NCI-H2029 (cell line): ENCODE data around the gene TRAPPC3L.
A peak's percentile ranks its signal among the peaks of the same experiment; 100 is the strongest.
"Not testable (repeated sequence)": the region's sequence is repeated elsewhere in the genome, so short reads cannot be mapped to it uniquely, and the experiment has no call there.

Experiments used
- DNase-seq: peaks from one replicate; lab custom pipeline; 2025; lab: John Stamatoyannopoulos, UW

The TRAPPC3L gene

GRCh38 chr6:116513224-116513875 is 32.1 kb downstream of the TRAPPC3L start:
- DNase-seq: peak; percentile 78

DNA sequence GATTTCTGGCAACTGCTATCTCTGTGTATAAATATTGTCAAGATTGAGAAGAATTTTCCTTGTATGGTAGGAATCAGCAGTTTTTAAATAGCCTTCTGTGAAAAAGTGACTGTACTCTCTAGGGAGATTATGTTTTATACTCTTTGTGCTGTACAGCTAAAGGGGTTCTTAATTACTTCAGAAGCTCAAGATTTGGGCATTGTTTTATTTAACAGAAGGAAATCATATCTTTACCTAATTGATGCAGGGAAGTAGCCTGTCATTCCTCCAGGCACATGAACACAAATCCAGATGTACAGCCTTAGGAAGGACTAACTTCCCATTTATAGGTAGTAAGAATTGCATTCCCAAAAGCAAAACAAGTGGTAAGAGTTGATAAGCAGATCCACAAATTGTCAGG is 32.8 kb downstream of the TRAPPC3L start:
- DNase-seq: no peak

- no peak for DNase-seq
Observed at GRCh38 chr6:116512111-116512559, 33.3 kb downstream of the TRAPPC3L start.

DNA sequence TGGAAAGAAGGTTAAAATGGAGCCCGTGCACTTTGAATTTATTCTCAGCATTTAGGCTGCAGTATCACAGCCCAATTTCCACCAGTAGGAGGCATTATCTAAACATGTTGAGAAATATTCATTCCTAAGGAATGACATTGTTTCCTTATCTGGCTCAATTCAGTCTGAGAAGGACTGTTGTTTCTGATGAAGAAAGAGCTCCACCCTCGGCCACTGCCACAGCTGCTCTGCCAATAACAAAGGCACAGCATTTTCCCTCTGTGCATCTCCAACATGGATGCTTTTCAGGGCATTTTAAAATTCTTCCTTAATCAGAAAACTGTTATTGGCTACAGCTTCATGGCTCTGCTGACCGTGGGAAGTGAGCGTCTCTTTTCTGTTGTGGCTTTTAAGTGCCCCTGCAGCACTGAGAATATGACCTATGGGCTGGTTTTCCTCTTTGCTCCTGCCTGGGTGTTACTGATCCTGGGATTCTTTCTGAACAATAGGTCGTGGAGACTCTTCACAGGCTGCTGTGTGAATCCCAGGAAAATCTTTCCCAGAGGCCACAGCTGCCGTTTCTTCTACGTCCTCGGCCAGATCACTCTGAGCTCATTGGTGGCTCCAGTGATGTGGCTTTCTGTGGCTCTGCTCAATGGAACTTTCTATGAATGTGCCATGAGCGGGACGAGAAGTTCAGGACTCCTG is 33.9 kb downstream of the TRAPPC3L start, which contains the start of gene CALHM5:
CALHM5 (plus strand) TSS at position 216 of the 687 bp plus-strand sequence; CDS start at position 274, 58 bp downstream.
- DNase-seq: no peak

DNA sequence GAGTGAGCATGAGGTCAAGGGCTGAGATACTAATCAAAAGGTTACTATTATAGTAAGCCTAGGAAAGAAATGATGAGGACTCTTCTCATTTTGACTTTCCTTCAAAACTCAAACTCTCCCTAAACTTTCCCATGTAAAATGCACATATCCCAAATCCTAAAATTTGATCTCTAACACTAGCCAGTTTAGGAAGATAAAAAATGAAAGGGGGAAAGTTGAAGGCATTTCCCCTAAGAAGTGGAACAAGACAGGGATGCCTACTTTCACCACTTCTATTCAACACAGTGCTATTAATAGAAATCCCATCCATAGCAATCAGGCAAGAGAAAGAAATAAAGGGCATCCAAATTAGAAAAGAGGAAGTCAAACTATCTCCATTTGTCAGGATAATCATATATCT is 37.0 kb downstream of the TRAPPC3L start:
- DNase-seq: no peak

GRCh38 chr6:116507324-116507723 is 38.2 kb downstream of the TRAPPC3L start:
- no peak for DNase-seq

- DNase-seq: no peak
Observed at GRCh38 chr6:116500969-116501433, 44.5 kb downstream of the TRAPPC3L start.

- DNase-seq: no peak
Observed at GRCh38 chr6:116497113-116497676, 48.3 kb downstream of the TRAPPC3L start.

- DNase-seq: not testable (repeated sequence)
Observed at GRCh38 chr6:116495161-116495560, 50.3 kb downstream of the TRAPPC3L start.

DNA sequence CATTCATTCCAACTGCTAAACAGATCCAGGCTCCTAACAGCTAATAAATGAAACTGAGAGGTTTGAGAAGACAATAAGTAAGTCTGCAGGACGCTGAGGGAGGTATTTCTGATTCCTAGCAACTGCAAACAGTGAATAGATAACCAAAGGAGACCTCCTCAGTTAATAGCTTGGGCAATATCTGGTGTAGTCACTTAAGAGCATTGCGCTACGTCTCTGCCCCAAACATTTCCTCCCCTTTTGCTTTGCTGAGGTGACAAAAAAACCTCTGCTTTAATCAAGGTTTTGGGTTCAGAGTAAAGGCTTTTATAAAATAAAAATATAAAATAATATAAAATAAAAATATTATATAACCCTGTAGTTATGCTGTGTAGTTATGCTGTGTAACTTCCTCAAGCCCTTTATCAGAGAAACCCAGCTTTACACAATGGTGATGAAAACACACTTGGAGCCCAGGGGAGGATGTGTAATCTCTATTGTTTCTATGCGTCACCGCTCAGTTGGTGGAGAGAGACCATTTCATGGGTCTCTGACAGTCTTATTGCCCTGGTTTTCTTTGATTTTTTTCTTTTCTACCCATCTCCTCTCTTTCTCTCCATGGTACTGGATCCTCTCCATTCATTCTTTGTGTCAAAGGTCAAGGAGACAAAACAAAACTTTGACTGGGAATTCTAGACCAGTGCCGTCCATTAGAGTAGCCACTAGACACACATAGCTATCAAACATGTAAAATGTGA is 53.0 kb downstream of the TRAPPC3L start:
- no peak for DNase-seq

- DNase-seq: no peak
Observed at GRCh38 chr6:116491610-116492330, 53.7 kb downstream of the TRAPPC3L start.

DNA sequence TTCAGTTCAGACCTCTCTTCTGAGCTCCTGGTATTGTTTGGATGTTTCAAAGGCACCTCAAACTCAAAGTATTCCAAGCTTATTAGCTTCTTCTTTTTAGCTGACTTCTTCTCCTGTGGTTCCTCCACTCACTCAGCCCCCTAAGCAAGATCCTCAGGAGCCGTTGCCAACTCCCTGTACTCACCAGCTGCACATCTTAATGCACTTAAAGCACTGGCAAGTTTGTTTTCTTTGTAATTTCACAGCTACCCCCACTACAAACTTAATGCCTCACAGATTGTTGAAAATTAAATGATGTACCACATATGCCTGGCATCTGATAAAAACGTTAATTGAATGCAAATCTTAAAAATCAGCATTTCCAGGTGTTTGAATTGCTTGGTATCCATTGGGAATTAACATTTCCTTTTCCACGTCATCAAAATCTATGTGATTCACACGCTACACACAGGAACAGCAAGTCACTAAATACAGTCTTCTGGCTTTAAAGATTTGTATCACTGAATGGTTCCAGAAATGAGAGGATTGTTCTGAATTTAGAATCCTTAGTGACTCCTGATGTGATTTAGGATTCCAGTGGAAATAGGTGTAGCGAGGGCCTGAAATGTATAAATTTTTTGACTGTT is 59.8 kb downstream of the TRAPPC3L start:
- no peak for DNase-seq

DNA sequence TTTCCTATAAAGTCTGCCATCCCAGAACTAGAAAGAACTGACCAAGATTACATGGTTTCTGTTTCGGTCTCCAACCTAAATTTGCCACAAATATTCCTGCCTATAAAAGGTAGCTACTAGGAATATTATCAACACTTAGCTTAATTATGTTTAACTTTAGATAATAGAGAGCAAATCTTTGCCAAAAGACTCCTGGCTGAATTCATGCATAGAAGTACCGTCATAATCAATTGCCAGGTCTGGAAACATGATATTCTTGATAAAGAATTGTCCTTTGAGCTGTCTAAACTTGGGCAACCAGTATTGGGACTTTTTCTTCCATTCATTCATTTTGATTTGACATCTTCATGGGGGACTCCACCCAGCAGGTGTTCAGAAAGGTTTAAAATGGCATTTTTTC is 61.9 kb downstream of the TRAPPC3L start:
- DNase-seq: peak; percentile 73

DNA sequence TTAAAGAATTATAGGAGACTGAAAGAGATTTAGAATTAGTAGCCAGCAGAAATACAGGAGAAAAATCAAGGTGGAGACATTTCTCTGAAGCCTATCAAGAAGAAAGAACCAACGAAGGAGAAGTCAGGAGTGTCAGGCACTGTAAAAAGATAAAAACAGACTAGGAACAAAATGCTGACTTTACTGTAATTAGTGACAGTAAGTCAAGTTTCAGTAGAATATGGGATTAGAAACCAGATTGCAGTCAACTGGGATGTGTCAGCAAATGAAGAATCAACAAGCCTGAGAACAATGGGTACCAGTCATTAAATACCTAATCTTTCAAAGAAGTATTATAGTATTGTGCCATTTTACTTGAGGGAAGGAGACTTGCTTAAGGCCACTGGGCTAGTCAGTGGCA is 62.7 kb downstream of the TRAPPC3L start:
- no peak for DNase-seq

DNA sequence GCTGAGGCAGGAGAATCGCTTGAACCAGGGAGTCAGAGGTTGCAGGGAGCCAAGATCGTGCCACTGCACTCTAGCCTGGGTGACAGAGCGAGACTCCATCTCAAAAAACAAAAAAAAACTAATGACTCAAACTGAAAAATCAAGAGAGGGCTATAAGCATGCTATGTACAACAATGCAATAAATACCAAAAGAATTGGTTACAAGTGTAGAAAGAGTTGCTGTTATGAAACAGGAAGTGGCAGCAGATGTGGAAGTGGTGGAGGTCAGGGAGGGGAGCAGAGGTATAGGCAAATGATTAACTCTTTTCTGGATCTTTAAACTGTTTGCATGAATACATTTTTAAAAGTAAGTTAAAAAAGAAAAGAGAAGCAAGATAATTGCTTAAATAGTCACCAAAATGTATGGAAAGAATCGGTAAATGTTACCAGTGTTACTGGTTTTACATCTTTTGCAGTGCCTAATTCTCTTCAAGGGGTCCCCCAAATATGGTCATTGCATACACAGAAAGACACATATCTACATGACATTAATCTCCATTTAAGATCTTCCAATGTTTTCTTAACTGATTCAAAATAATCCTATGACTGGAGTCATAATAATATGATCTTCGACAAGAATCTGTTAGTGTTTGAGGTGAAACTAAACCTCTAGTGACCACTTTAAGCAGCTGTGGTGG is 69.3 kb downstream of the TRAPPC3L start:
- DNase-seq: no peak

GRCh38 chr6:116475141-116475540 is 70.3 kb downstream of the TRAPPC3L start:
- no peak for DNase-seq

DNA sequence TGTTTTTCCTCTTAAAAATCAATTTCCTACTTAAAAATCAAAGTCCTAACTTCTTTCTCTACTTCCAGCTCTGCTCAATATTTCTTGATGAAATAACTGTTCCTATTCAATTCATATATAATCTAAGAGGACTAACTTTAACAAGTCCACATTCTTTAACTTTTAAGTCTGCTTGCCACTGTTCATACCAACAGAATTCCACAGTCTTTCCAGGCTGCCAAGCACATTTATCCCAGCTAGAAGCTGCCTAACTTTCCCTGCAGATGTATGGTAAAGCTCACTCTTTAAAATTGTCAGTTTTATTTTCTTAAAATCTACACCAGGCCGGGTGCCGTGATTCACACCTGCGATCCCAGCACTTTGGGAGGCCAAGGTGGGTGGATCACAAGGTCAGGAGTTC is 72.8 kb downstream of the TRAPPC3L start:
- no peak for DNase-seq

DNA sequence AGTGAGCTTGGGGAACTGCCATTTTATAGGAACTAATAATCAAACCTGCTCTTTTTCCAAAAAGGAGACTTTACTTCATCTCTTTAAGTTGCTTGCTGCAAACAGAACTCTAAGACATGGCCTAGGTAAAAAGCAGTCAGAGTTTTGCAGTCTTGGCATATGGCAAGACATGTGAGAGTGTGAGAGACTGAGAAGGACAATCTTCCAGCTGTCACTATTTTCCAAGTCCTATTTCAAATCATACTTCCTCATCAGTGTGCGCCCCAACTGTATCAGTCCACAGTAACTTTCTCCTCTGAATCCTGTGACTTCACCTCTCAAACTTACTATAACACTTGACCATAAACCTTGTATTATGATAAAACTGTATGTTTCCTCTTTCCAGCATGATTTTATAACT is 74.0 kb downstream of the TRAPPC3L start:
- DNase-seq: no peak

DNA sequence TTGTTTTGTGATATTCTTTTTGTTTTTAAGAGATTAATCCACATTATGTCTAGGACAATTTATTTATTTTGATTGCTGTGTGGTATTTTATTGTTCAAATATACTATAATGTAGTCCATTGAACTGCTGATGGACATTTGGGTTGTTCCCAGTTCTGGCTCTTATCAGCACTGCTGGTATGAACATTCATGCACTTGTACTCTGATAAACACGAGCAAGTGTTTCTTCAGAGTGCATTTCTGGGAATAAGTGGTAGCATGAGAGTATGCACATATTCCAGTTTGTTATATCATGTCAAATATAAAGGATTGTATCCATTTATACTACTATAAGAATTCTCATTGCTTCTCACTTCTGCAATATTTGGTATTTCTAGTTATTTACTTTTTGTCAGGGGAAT is 77.2 kb downstream of the TRAPPC3L start:
- DNase-seq: no peak

DNA sequence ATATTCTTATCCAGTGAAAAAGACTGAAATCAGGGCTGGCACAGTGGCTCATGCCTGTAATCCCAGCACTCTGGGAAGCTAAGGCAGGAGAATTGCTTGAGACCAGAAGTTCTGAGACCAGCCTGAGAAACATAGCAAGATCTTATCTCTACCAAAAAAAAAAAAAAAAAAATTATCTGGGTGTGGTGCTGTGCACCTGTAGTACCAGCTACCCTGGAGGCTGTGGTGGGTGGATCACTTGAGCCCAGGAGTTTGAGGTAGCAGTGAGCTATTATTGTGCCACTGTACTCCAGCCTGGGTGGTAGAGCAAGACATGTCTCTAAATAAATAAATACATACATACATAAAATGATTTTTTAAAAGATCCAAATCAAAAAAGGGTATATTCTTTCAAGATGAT is 78.0 kb downstream of the TRAPPC3L start:
- no peak for DNase-seq

GRCh38 chr6:116467096-116467495 is 78.4 kb downstream of the TRAPPC3L start:
- DNase-seq: no peak
